HepG2 (cell line): ENCODE measurements around the gene ADSS1. TPM values are rescaled to one million over a fixed set of nuclear protein-coding genes. Genes with fewer than 3 reads are reported as not detected.
A peak's percentile ranks its signal among the peaks of the same experiment; 100 is the strongest.

Experiments used
- CSRNP1 ChIP-seq: sonication (generic); formaldehyde crosslinking; IDR thresholded peaks from 2 replicates; pipeline ENCODE4 v1.8.1; 2023; ENCODE audit warnings: mild to moderate bottlenecking, missing genetic modification reagents
- DR1 ChIP-seq: sonication (generic); formaldehyde crosslinking; IDR thresholded peaks from 2 replicates; pipeline ENCODE4 v1.8.0; 2021; ENCODE audit warnings: mild to moderate bottlenecking, missing genetic modification reagents, inconsistent platforms
- HMG20B ChIP-seq: conservative IDR thresholded peaks from 2 replicates; pipeline ENCODE4 v1.6.1; 2016; ENCODE audit warnings: missing genetic modification reagents, missing compliant biosample characterization
- HNRNPH1 ChIP-seq: fragments of 200-400 bp; formaldehyde crosslinking; optimal IDR thresholded peaks from 2 replicates; pipeline ENCODE3; 2017; ENCODE audit warnings: mild to moderate bottlenecking, low read depth, low read length
- MATR3 ChIP-seq: sonication (generic); formaldehyde crosslinking; IDR thresholded peaks from 2 replicates; pipeline ENCODE4 v1.4.0; 2020; ENCODE audit warnings: missing genetic modification reagents
- NFAT5 ChIP-seq: sonication (generic); formaldehyde crosslinking; IDR thresholded peaks from 2 replicates; pipeline ENCODE4 v1.4.0; 2020; ENCODE audit warnings: missing genetic modification reagents
- NR1H2 ChIP-seq: sonication (generic); formaldehyde crosslinking; IDR thresholded peaks from 2 replicates; pipeline ENCODE4 v1.8.1; 2022; ENCODE audit warnings: low read depth, missing genetic modification reagents, borderline replicate concordance
- PRDM10 ChIP-seq: sonication (generic); formaldehyde crosslinking; IDR thresholded peaks from 2 replicates; pipeline ENCODE4 v1.4.0; 2020; ENCODE audit warnings: low read depth, missing genetic modification reagents
- PTBP1 ChIP-seq: fragments of 200-400 bp; formaldehyde crosslinking; IDR thresholded peaks from 2 replicates; pipeline ENCODE4 v1.6.1; 2018; ENCODE audit warnings: low read length, low read depth; ENCODE audit not compliant: poor library complexity, severe bottlenecking
- ZBTB3 ChIP-seq: sonication (generic); formaldehyde crosslinking; IDR thresholded peaks from 2 replicates; pipeline ENCODE4 v1.4.0; 2020; ENCODE audit warnings: low read depth, mild to moderate bottlenecking, moderate library complexity, missing genetic modification reagents, borderline replicate concordance
- ZBTB38 ChIP-seq: sonication (generic); formaldehyde crosslinking; IDR thresholded peaks from 2 replicates; pipeline ENCODE4 v1.5.1; 2020; ENCODE audit warnings: mild to moderate bottlenecking, missing genetic modification reagents
- ZBTB44 ChIP-seq: sonication (generic); formaldehyde crosslinking; IDR thresholded peaks from 2 replicates; pipeline ENCODE4 v1.4.0; 2020; ENCODE audit warnings: missing genetic modification reagents
- ZNF513 ChIP-seq: sonication (generic); formaldehyde crosslinking; conservative IDR thresholded peaks from 2 replicates; pipeline ENCODE4 v1.5.0; 2020; ENCODE audit warnings: missing genetic modification reagents
- ZNF572 ChIP-seq: sonication (generic); formaldehyde crosslinking; IDR thresholded peaks from 2 replicates; pipeline ENCODE4 v1.5.1; 2020; ENCODE audit warnings: mild to moderate bottlenecking, missing genetic modification reagents
- polyA plus RNA-seq, 8 experiments: library from polyadenylated mRNA; depleted of rRNA in 3 of 8; stranded (reverse) in 7 of 8; unstranded in 1 of 8; fragments of >200 nt; fragmentation: Illumina TruSeq in 4 of 8; extraction: Trizol in 4 of 8; gene quantifications; 2 replicates each; pipeline versions ENCODE4 v1.2.1 to v1.2.3, GENCODE V29; 2011 to 2016; ENCODE audit warnings: low read depth in 4 of 8, missing spikeins in 1 of 8, mixed read lengths in 1 of 8; ENCODE audit not compliant: insufficient read depth in 1 of 8
- total RNA-seq, 5 experiments: library from RNA; depleted of rRNA; stranded (reverse); fragments of >200 nt; fragmentation: Illumina TruSeq; extraction: Trizol; gene quantifications; 2 replicates each; pipeline ENCODE4 v1.2.3, GENCODE V29; 2016; ENCODE audit warnings: low read depth in 1 of 5

Gene ADSS1
- total and polyA plus RNA-seq, 2 of the 13 experiments (the other 11 are each of a cell fraction or from before 2014, with no cell fraction given) = 1.0 to 36.7 TPM

- TF ChIP-seq NFAT5 (CRISPR knock-in tag) (no peak; the same call in 1 of the 2 replicates), CSRNP1 (CRISPR knock-in tag) (0 out of 2 replicates have a peak, but pooled peaks have one; percentile 48), HMG20B (CRISPR knock-in tag) (no peak), HNRNPH1 (no peak), MATR3 (CRISPR knock-in tag) (no peak), PTBP1 (no peak), NR1H2 (CRISPR knock-in tag) (no peak), ZBTB38 (peak; percentile 32; the same call in 1 of the 2 replicates), ZBTB44 (CRISPR knock-in tag) (no peak), ZNF572 (peak; percentile 76; the same call in 1 of the 2 replicates), DR1 (CRISPR knock-in tag) (no peak), PRDM10 (CRISPR knock-in tag) (no peak), ZNF513 (CRISPR knock-in tag) (no peak), ZBTB3 (CRISPR knock-in tag) (no peak)
Measured at GRCh38 chr14:104723651-104724406, at the start of gene ADSS1 (continued).
